HG03460 (cell line): ENCODE measurements around the gene TDRD3.

Experiments used
- ATAC-seq: cut with Tn5 transposase; IDR thresholded peaks from one replicate; pipeline ENCODE4 v1.9.1; 2021; ENCODE audit not compliant: unreplicated experiment

Gene TDRD3

DNA sequence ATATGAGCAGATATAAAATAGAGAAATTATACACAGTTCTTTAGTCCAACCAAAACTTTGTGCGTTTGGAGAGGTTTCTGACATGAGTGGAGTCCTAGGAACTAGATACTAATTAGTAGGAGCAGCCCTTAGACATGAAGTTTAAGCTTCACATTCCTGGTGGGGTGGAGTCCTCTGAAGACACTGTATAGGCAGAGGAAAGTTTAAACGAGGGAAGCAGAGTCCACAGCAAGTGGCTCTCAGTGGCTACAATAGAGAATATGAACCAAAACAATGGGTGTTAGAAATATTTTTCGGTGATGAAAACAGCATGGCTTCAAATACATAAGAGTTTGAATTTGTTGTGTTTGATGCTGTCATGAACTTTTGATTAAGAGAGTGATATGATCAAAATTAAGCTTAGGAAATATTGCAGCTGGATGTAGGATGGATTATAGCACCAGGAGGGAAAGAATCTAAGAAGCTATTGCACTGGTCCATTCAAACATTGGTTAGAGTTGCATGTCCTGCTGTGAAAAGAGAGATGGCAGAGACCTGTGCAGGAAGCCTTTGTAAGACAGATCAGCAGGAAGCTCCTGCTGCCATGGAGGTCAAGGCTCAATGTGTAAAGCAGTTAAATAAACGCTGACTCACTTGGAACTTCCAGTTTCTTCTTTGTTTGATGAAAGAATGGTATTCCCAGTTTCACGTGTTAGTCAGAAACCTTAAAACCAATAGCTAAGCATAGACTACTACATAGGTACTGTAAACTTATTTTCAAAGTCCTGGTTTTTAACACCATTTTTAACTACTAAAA is 175.2 kb downstream of the TDRD3 start:
- ATAC-seq = no peak

DNA sequence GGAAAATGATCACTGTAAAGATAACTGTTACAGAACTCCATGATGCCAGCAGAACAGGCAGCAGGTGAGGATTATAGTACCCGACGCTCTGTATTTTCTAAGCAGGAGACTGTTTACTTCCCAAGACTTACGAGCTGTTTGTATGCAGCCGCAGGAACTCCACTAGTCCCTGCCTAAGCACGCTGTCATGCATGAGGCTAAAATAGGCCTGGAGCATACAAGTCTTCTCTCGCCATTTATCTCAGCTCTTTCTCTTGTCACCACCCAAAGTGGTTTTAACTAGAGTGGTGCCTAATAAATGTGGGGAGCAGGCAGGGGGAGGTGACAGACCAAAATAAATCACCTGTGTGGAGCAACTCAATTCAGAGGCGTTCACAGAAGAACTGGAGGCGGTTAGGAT is 175.8 kb downstream of the TDRD3 start:
- ATAC-seq = no peak

DNA sequence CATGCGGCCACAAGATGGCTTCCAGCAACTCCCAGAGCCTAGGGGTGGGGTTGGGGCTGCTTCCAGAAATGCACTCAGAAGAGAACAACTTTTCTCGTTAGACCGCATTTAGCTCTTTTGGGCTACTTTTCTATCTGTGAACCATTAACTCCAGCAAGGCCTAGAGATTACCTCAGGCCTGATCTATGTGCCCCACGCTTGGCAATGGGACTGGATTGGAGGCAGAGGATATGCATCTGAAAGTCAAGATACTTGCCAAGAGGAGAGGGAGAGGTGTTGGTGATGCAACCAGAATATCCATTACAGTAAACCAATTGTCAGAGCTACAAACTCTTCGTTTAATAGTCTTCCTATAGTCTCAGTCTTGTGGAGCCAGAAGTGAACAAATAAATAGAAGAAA is 177.7 kb downstream of the TDRD3 start:
- no peak for ATAC-seq

DNA sequence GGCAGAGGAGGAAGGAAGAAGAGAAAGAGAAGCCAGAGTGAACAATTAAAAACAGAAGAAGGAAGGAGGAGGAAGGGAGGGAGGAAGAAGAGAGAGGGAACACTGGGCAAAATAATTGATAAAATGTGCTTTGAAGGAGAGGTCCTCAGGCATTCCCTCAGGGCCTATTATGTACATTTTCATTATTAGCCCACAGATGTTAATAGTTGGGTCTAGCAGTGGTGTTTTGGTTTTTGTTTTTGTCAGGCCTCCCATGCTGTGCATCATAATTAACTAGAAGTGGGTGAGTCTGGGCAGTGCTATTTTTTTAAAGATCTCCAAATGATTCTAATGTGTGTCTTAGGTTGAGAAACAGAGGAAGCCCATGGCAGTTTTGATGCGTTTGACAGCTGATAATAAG is 178.1 kb downstream of the TDRD3 start:
- no peak for ATAC-seq

DNA sequence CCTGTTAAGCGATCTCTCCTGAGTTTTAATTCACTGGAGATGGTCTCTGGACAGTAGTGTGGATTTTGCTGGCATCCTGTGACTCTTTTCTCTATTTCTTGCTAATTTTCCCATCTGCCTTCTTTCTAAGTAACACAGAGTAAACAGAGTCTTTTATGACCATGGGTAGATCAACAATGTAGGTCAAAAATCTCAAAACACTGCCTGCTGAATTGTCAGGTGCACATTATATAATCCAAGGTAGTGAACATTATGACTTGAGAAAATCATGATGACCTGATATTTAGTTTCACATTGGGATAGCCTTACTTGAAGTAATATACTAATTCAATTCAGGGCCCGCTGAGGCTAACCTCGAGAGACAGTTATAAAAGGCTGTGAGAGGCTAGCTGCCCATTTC is 180.7 kb downstream of the TDRD3 start:
- ATAC-seq = no peak

DNA sequence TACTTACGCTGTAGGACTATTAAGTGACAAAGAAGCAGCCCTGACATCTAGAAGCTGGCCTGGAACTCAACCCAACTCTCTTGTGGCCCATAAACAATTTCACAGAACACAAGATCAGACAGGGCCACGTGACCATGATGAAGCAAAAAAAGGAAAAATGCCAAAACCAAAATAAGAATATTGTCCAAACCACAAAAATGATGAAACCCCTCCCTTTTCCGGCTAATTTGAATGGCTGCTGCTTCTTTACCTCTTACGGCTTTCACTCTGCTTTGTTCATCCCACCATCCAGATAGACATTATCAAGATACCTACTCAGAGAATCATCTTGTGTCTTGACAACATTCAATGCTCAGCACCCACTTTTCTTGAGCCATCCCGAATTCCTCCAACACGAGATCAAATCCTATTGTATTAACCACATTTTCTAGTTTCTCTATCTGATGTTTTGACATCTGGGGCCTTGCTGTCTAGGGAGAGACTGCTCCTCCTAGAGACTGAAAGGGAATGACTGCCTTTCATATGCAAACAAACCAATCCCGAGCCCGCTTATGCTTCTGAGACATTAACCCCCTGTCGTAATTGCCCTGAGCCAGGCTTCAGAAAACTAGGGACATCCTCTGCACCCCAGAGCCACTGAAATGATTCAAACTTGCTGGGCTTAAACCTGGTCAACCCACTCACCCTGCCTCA is 186.3 kb downstream of the TDRD3 start:
- no peak for ATAC-seq

DNA sequence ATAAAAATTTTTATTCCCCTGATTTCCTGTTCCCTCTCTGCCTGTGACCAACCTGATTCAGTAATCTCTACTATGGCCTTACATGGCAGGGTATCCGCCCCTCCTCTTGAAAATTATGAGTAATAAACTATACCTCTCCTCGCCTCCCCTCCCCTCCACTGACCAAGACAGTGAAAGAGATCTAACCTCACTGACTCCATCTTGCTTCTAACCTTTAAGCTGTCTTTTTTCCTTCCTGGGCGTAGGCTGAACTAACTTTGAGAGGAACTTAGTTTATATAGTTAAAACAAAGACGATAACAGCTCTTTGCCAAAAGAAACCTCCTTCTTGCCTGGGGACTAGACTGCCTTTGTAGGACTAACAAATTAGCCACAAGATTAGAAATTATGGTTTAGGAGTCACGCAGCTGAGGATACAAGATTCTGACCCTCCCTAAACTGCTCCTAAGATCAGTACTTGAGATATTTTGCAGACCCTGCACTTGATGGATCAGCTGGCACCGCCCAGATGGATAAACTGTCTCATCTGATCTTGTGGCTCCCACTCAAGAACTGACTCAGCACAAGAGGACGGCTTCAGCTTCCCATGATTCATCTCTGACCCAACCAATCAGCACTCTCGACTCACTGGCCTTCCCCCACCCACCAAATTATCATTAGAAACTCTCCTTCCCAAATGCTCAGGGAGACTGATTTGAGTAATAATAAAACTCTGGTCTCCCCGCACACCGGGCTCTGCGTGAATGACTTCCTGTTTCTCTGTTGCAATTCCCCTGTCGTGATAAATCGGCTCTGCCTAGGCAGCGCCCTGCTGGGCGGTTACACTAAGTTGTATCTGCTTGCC is 187.1 kb downstream of the TDRD3 start:
- ATAC-seq = no peak

DNA sequence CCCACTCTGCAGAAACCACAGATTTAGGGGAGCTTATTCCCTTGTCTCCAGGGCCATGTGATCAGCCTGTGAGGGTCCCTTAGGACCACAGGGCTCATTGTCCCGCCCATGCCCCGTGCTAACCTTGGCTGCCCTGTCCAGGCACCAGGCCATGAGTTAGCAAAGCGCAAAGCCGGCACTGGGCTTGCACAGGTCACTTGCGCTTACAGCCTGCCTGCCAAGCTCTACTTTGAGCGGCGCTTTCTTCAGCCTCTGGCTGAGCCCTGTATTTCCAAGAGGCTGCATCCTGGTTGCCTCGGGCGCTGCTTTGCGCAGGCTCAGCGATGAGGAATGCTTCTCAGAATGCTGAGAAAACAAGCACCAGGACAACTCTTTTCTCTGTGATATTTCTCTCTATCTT is 188.0 kb downstream of the TDRD3 start:
- ATAC-seq = no peak

DNA sequence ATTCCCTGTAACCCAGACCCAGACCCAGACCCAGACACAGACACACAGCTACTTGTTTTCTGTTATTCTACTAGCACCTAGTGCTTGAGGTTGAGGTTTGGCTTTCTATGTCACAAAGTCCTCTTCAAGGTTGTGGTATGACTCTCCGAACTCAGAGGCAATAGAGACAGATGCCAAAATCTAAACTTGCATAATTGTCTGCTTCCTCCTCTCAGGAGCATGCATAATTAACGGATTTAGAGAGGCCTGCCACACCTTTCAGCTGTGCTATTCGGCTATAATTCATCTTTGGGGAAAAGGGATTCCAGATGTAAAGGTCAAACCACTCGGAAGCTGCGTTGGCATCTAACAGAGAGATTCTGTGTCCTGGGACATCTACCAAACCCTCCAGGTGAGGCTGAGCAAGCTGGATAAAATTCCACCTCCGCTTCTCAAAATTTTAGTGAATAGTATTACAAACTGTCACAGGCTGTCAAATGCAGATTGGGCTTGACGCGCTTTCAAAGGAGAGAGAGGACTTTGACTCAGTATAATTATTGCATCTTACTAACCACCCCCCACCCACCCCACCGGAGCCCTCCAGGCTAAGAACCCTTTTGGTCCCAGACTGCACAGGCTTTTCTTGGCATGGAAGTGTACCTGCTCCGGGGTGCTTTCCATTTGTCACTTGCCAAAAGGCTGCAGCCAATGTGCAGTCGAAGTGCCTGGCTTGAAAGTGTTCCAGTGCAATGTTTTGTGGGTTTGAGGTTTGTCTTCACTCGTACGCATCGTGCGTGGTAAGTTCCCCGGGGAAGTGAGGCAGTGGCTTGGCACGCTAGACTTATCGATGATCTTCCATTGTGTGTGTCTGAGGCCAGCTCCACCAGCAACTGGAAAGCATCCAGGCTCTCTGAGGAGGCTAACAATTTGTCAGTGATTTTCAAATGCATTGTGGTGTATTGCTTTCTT is 194.1 kb downstream of the TDRD3 start:
- ATAC-seq = no peak

DNA sequence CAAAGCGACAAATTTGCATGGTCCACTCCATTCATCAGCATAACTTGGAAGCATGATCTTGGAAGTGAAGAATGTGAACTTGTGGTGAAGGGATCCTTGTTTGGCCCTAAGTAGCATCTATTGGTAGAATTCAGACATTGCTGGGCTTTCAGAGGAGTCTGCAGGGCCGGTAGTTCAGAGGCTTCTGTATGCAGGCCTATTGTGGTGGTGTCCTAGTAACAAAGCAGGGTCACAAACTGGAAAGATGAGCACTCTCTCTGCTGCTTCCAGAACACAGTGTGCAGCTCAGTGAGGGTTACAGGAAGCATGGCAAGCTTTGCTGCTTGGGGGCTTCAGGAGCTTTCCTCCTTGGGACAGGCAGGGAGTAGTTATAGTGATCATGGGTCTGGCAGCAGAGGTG is 206.0 kb downstream of the TDRD3 start:
- no peak for ATAC-seq

DNA sequence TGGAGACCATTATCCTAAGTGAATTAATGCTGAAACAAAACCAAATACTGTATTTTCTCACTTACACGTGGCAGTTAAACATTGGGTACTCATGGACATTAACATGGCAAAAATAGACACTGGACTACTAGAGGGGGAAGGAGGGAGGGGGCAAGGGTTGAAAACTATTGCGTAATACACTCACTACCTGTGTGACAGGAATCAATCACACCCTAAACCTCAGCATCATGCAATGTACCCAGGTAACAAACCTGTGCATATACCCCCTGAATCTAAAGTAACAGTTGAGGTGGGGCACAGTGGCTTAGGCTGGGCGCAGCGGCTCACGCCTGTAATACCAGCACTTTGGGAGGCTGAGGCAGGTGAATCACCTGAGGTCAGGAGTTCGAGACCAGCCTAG is 207.0 kb downstream of the TDRD3 start:
- no peak for ATAC-seq

DNA sequence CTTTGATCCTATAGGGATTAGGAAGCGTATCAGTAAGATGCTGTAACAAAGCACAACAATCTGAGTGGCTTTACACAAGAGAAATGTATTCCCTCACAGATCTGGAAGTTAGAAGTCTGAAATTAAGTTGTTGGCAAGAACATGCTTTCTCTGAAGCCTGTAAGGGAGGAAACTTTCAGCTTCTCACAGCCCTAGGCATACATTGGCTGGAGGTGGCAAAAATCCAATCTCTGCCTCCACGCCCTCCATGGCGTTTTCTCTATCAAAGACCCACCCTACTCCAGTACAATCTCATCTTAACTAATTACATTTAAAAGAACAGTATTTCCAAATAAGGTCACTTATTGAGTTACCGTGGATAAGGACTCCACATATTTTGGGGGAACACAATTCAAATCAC is 211.9 kb downstream of the TDRD3 start:
- ATAC-seq = no peak

DNA sequence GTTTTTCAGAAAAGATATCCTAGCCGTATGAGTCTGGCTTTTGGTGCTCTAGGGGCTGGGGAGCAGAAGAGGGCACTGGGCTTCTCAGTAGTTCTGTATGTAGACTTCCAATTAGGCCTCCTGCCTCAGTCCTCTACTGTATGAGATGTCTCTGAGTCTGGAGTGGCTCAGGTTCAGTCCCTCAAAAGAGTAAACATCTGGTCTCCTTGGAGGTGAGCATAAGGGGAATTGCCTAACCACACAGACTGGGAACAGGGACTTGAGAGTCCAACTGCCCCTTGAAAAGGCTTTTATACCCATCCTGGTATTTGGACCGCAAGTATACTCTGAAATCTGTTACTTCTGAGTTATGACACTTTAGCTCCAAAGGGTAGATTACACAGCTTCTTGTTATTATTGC is 214.5 kb downstream of the TDRD3 start:
- ATAC-seq = no peak

DNA sequence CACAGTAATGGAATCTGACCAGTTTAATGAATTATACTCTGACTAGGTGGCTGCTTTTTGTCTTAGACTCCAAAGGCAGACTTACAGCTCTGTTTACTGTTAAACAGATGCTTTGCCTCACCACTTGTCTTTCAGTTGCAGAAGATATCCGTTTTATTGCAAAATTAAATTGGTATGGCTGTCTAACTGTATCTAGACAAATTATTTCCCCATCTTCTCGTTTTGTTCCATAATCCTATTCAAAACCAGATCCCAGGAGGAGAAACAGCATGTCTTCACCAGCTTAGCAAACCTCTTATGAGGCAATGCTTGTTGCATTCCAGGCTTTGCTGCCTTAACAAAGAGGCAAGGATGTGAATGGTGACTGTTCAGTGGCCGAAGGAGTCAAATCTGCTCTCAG is 215.6 kb downstream of the TDRD3 start:
- ATAC-seq = no peak

DNA sequence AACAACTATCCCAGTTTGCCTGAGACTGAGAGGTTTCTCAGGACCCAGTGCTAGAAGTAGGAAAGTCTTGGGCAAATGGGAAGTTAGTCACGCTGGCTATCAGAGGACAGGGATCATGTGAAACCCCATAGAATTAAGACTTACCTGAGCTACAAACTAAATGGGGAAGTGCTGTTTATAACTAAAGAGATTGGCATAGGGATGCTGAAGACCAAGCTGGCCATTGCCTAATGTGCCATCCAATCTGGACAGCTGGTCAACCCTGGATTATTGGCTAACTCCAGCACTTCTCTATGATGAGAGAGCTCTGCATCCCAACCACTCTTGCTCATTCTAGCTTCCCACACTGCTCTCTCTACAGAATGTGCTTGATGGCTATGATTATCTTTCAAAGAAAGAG is 216.1 kb downstream of the TDRD3 start:
- no peak for ATAC-seq

DNA sequence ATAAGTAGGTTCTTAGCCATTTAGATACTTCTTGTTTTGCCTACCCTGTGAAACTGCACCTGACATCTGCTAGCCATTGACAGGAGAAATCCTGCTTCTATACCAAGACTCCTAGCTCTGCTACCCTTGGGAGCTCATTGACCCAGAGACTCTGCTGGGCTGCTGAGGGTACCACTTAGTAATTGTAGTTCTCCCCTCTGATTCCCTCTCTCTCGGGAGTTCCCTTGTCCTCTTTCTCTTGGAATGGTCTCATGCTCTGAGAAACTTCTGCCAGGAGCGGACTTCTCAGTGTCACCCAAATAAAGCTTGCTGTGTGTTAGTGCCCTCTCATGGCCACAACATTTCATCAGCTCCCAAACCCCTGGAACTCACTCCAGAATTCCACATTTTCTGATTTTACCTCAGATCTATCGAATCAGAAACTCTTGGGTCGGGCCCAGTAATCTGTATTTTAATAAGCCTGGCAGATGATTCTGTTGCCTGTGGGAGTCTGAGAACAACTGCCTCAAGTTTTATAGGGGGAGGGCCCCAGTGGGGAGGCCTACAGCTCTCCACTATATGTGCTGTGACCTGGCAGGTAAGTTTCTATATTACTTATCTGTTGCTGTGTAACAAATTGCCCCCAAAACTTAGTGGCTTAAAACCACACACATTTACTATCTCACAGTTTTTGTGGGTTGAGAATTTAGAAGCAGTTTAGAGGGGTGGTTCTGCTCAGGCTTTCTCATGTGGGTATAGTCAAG is 221.1 kb downstream of the TDRD3 start:
- ATAC-seq = no peak

DNA sequence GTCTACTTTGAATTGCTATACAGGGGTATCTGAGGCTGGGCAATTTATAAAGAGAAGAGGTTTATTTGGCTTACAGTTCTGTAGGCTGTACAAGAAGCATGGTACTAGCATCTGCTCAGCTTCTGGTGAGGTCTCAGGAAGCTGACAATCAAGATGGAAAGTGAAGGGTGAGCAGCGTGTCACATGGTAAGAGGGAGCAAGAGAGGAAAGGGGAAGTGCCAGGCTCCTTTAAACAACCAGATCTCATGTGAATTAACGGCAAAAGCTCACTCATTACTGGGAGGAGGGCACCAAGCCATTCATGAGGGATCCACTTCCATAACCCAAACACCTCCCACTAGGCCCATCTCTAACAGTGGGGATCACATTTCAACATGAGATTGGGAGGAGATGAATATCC is 222.4 kb downstream of the TDRD3 start:
- ATAC-seq = no peak

DNA sequence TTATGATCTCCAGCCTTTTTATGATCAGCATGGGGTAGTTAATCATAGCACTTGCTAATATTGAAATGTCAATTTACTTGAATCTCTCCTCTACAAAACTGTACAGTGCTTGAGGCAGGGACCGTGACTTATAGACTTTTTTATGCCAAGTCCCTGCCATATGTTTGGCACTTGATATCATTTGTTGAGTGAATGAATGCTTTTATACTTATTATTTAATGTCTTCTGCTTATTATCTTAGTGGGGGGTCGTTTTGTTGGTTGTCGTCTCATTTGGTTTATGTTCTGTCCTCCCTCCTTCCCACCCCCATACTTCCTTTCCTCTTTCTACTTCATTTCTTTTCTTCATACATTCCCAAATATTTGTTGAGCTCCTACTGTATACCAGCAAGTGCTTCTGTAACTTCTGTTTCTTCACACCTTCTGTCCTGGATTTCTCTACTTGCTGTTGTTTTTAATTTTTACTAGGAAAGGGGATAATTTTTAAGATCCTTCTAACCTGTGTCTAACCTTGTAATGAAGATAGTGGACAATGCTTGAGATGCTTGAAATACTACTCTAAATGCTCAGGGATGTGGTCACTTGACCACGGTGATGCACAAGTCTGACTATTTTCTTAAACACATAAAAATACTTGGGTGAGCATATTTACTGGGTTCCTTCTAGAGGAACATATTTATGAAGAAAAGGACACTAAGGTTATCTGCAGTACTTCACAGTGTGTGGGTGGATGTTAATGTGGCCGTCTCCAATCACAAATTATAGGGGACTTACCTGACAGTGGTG is 223.8 kb downstream of the TDRD3 start:
- no peak for ATAC-seq

DNA sequence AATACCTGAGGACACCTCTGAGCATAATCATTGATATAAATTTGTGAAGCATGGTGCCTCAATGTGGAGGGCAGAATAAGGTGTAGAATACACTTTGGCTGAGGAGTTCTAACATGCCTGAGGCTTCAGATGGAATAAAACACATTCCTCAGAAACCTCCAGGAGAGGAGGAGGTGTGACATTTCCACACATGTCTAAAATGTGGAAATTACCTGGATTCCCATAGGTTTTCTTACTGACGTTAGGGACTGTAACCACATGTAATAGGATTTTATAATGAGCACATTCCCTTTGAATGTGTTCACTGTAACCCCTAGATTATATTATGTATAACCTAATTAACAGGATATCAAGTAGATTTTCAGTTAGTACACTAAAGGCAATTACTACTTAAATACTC is 226.1 kb downstream of the TDRD3 start:
- no peak for ATAC-seq
